Spleen (tissue), 11 donors: ENCODE results near the gene ATP11C. TPM values are rescaled to one million over a fixed set of nuclear protein-coding genes. Genes with fewer than 3 reads are reported as not detected.
A peak's percentile ranks its signal among the peaks of the same experiment; 100 is the strongest.

ENCODE experiments used
- DNase-seq: peaks from one replicate; pipeline ENCODE4 v3.0.0-alpha.2; 2020
- H3K27ac ChIP-seq, 8 donors: fragments of 200-600 bp; sonication (generic) in 7 of 8; 1 replicate in 4 of 8; 2 replicates in 4 of 8; pipeline versions ENCODE4 v1.5.0 to v1.8.0; 2016 to 2021; ENCODE audit warnings: inconsistent platforms in 4 of 8, mild to moderate bottlenecking in 4 of 8, moderate library complexity in 1 of 8
- H3K27me3 ChIP-seq, 7 donors: fragments of 200-600 bp; sonication (generic) in 6 of 7; replicated peaks in 1 of 7; 1 replicate in 4 of 7; 2 replicates in 3 of 7; pipeline versions ENCODE4 v1.5.0 to v1.8.0; 2016 to 2021; ENCODE audit warnings: inconsistent platforms in 3 of 7, mild to moderate bottlenecking in 1 of 7
- H3K36me3 ChIP-seq, 6 donors: fragments of 200-600 bp; sonication (generic) in 5 of 6; 1 replicate in 4 of 6; 2 replicates in 2 of 6; pipeline versions ENCODE4 v1.5.0 to v1.8.0; 2016 to 2021; ENCODE audit warnings: inconsistent platforms in 2 of 6
- H3K4me1 ChIP-seq, 6 donors: fragments of 200-600 bp; sonication (generic) in 5 of 6; 1 replicate in 3 of 6; 2 replicates in 3 of 6; pipeline versions ENCODE4 v1.5.0 to v1.8.0; 2016 to 2021; ENCODE audit warnings: inconsistent platforms in 3 of 6
- H3K4me3 ChIP-seq, 8 donors: fragments of 200-600 bp; sonication (generic) in 7 of 8; 1 replicate in 4 of 8; 2 replicates in 4 of 8; pipeline versions ENCODE4 v1.5.0 to v1.8.0; 2016 to 2021; ENCODE audit warnings: inconsistent platforms in 4 of 8, mild to moderate bottlenecking in 4 of 8, moderate library complexity in 2 of 8
- H3K9me3 ChIP-seq, 8 donors: fragments of 200-600 bp; sonication (generic) in 7 of 8; 1 replicate in 4 of 8; 2 replicates in 4 of 8; pipeline versions ENCODE4 v1.5.0 to v1.8.0; 2016 to 2021; ENCODE audit warnings: inconsistent platforms in 4 of 8
- POLR2A ChIP-seq, 3 donors: fragments of 450-650 bp; IDR thresholded peaks; one replicate each; pipeline ENCODE4 v1.5.1; 2017; ENCODE audit warnings: antibody characterized with exemption in 3 of 3, mild to moderate bottlenecking in 1 of 3
- POLR2AphosphoS5 ChIP-seq, 3 donors: sonication (generic); formaldehyde crosslinking; IDR thresholded peaks; one replicate each; pipeline ENCODE4 v1.5.1; 2017; ENCODE audit warnings: antibody characterized with exemption in 3 of 3
- WGBS, 5 donors: extraction: QIAGEN DNeasy Blood & Tissue Kit in 3 of 5; methylation state at CpG; one replicate each; pipeline versions ENCODE4 v1.1.5 to v1.1.7; 2013 to 2018; 5-methylcytosine and 5-hydroxymethylcytosine counted together
- intact Hi-C: fragments of 100-400 bp; cut with DNase I; formaldehyde crosslinking; loops from one replicate; pipeline ENCODE4 v1.15.0; 2023; ENCODE audit warnings: low total_unique reads
- polyA plus RNA-seq, 3 donors: library from polyadenylated mRNA; stranded (reverse); fragments of 200-250 nt; gene quantifications; one replicate each; pipeline ENCODE4 v1.2.1, GENCODE V29; 2013
- total RNA-seq, 7 donors: library from RNA; depleted of rRNA in 3 of 7; stranded (reverse); fragments of >200 nt in 3 of 7; fragmentation: NEBNext Ultra II Directional in 4 of 7; extraction: Animal tissue kit (Norgen Biotek cat#: 25700) in 4 of 7; gene quantifications; one replicate each; pipeline versions ENCODE4 v1.1.0 to v1.2.1, GENCODE V29; 2016 to 2021
- TF ChIP-seq, protein P1 (sequence below), 11 experiments: fragments of 200-600 bp in 7 of 11; fragments of 450-650 bp in 4 of 11; sonication (generic) in 4 of 11; IDR thresholded peaks in 8 of 11; conservative IDR thresholded peaks in 3 of 11; 1 replicate in 7 of 11; 2 replicates in 4 of 11; pipeline versions ENCODE4 v1.4.0 to v1.8.0; 2016 to 2021; ENCODE audit warnings: antibody characterized with exemption in 11 of 11, inconsistent platforms in 4 of 11, mild to moderate bottlenecking in 1 of 11
- donor health status: healthy with polysubstance abuse.
- donor health status: DM: no; HTN: no; CAD: no; lungs with moderate emphysema.
- donor health status: DM: no; HTN: no; CAD: no.
- donor health status: Bipolar disorder and iron deficiency.
- donor health status: healthy.
- donor health status: DM: no; HTN: no; CAD: no.
- donor health status: DM: yes; HTN: yes; CAD: no.

The ATP11C gene
- total and polyA plus RNA-seq, 10 donors, result 6.0 to 52.2 (median 28.8) TPM

DNA sequence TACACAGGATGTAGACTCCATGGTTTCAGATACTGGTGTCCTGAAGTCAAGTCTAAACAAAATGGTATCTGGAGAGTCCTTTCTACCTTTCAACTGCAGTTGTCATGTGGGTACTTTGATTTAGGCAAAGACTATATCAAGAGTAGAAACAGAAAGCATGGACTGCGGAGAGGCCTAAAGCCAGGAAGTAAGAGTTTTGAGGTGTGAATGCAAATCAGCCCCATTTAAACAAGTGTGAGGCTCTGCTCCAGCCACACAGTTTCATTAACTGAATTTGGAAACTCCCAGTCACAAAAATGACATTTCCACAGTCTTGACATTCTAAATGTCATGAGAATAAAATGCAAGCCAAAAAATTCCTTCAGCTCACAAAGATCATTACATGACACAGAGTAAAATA, 137.7 kb downstream of the ATP11C start:
- Histone ChIP-seq H3K9me3 (no peaks in the 10 kb centered on the region), H3K36me3 (peaks cover 0 to 49% (median 0%) of the 10 kb centered on the region in 6 donors), H3K27ac (no peak overlapping the region), H3K27me3 (no peaks in the 10 kb centered on the region), H3K4me3 (no peak overlapping the region), H3K4me1 (no peaks in the 10 kb centered on the region)
- WGBS, 5 donors, result 53 to 75% (median 57%) methylated on average over 1 of the region's 1 CpG
- DNase-seq, result no peak
- intact Hi-C loops, result no loop called here
- TF ChIP-seq, protein P1, sequence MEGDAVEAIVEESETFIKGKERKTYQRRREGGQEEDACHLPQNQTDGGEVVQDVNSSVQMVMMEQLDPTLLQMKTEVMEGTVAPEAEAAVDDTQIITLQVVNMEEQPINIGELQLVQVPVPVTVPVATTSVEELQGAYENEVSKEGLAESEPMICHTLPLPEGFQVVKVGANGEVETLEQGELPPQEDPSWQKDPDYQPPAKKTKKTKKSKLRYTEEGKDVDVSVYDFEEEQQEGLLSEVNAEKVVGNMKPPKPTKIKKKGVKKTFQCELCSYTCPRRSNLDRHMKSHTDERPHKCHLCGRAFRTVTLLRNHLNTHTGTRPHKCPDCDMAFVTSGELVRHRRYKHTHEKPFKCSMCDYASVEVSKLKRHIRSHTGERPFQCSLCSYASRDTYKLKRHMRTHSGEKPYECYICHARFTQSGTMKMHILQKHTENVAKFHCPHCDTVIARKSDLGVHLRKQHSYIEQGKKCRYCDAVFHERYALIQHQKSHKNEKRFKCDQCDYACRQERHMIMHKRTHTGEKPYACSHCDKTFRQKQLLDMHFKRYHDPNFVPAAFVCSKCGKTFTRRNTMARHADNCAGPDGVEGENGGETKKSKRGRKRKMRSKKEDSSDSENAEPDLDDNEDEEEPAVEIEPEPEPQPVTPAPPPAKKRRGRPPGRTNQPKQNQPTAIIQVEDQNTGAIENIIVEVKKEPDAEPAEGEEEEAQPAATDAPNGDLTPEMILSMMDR (IDR thresholded peaks at IDR 0.05 in 8 of 11, conservative IDR thresholded peaks at IDR 0.05 in 3 of 11), result no peak
- TF ChIP-seq POLR2AphosphoS5 (IDR thresholded peaks at IDR 0.05), result no peak
- no peak for TF ChIP-seq POLR2A (IDR thresholded peaks at IDR 0.05)

DNA sequence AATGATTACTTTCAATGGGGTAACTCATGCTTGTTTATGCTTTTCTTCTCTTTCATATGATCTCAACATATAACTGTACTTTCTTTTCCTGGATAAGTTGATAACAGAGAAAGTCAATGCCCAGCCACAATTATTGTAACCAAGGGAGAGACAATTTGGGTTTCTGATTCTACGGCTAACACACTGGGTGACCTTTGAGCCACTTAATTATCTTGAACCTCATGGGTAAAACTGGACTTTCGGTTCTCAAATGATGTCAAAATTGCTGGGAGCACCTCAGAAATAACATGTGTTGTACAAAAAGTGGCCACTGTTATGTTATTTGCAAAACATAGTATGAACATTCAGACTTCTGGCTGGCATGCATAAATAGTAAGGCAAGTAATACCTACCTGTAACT, 145.3 kb downstream of the ATP11C start:
- Histone ChIP-seq H3K9me3 (no peaks in the 10 kb centered on the region), H3K36me3 (peaks cover 0 to 73% (median 0%) of the 10 kb centered on the region in 6 donors), H3K4me3 (no peak overlapping the region), H3K27ac (no peak overlapping the region), H3K4me1 (no peaks in the 10 kb centered on the region), H3K27me3 (no peaks in the 10 kb centered on the region)
- 66 to 95% (median 93%) methylated on average over 2 of the region's 2 CpGs for WGBS, 5 donors
- intact Hi-C loops, result no loop called here
- DNase-seq, result no peak
- TF ChIP-seq, protein P1 (IDR thresholded peaks at IDR 0.05 in 8 of 11, conservative IDR thresholded peaks at IDR 0.05 in 3 of 11), result no peak
- no peak for TF ChIP-seq POLR2AphosphoS5 (IDR thresholded peaks at IDR 0.05)
- no peak for TF ChIP-seq POLR2A (IDR thresholded peaks at IDR 0.05)

DNA sequence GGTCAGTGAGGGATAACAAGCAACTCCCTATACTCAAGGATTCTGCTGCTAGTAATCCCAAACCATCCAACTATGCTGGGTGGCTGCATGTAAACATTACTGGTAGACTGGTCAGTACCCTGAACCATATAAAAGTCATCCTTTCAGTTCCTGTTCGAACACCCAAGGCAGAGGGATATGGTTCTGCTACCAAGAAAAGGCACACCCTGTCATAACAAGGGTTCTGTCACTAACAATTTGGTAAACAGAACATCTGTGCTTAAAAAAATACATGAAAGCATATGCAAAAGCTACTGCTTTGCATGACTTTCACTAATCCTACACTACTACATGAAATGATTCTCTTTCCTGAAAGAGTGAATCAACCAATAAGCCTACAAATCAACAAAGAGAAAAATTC, 148.0 kb downstream of the ATP11C start:
- no peak for TF ChIP-seq POLR2A (IDR thresholded peaks at IDR 0.05)
- TF ChIP-seq, protein P1 (IDR thresholded peaks at IDR 0.05 in 8 of 11, conservative IDR thresholded peaks at IDR 0.05 in 3 of 11), result no peak
- no peak for TF ChIP-seq POLR2AphosphoS5 (IDR thresholded peaks at IDR 0.05)

DNA sequence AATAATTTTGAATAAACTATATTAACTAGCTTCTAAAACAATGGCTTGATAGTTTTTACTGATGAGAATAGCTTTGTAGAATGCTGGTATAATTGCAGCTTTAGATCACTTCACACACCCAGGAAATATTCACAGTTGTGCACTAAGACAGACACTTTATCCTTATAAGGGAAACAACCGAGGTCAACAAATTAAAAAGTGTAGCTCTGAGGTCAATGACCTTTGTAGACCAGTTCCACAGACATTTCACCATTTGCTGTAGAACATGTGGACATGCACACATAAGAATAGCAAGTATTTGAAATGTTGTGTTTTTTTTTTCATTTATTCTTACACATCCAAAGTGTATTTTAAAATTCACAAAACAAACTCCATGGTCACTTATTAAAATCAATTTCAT, 148.9 kb downstream of the ATP11C start:
- intact Hi-C loops, result no loop called here
- Histone ChIP-seq H3K36me3 (peaks cover 0 to 76% (median 0%) of the 10 kb centered on the region in 6 donors), H3K4me1 (no peaks in the 10 kb centered on the region), H3K27ac (peak overlapping the region in 2 of 8 donors; percentile 21 to 31), H3K4me3 (no peak overlapping the region), H3K27me3 (no peaks in the 10 kb centered on the region), H3K9me3 (no peaks in the 10 kb centered on the region)
- no peak for DNase-seq
- WGBS, 5 donors, result 43 to 77% (median 64%) methylated on average over 1 of the region's 1 CpG
- TF ChIP-seq POLR2AphosphoS5 (IDR thresholded peaks at IDR 0.05) (no peak), POLR2A (IDR thresholded peaks at IDR 0.05) (no peak)
- TF ChIP-seq, protein P1 (IDR thresholded peaks at IDR 0.05 in 8 of 11, conservative IDR thresholded peaks at IDR 0.05 in 3 of 11), result no peak

More for the DNA sequence above, 148.0 kb downstream of the ATP11C start:
- Histone ChIP-seq H3K27me3 (no peaks in the 10 kb centered on the region), H3K4me3 (no peak overlapping the region), H3K9me3 (no peaks in the 10 kb centered on the region), H3K36me3 (peaks cover 0 to 83% (median 0%) of the 10 kb centered on the region in 6 donors), H3K4me1 (no peaks in the 10 kb centered on the region), H3K27ac (no peak overlapping the region)
- WGBS, 5 donors, result 53 to 73% (median 64%) methylated on average over 1 of the region's 1 CpG
- intact Hi-C loops, result no loop called here
- DNase-seq, result no peak
